ENCODE measurements around the gene HSPB7.
"Not testable (repeated sequence)": the region's sequence is repeated elsewhere in the genome, so short reads cannot be mapped to it uniquely, and the experiment has no call there.

HSPB7 gene

DNA sequence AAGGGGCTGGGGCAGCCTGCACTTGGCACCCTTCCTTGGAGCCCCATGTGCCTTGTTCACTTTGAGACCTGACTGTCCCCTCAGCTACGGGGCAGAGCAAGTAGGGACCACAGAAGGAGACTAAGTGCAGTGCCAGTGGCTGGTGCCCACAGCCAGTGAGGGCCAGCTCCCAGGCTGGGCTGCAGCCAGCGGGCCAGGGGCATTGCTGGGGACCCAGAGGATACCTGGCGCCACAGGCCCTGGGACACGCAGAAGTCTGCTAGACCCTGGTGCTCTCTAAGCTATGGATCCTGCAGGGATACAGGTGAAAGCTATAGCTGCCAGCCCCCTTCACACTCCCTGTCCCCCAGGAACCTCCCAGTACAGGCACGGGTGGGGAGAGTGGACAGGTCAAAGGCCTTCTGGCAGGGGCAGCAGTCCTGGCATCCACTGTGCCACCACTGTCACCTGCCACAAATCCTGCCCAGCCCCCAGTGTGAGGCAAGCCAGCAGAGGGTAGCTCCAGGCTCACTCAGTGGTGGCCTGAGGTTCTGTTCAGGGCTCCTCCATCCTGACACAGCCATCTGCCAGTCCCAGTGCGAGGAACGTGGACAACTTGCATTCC lies 5.3 kb upstream of the HSPB7 start:
- no peaks in the 10 kb centered on the region for H3K9me3 ChIP-seq (ENCODE audit: insufficient read depth, low read length)
- no peak for TF ChIP-seq EZH2phosphoT487 (conservative IDR thresholded peaks at IDR 0.05; ENCODE audit: low read length)
- TF ChIP-seq, protein P1, sequence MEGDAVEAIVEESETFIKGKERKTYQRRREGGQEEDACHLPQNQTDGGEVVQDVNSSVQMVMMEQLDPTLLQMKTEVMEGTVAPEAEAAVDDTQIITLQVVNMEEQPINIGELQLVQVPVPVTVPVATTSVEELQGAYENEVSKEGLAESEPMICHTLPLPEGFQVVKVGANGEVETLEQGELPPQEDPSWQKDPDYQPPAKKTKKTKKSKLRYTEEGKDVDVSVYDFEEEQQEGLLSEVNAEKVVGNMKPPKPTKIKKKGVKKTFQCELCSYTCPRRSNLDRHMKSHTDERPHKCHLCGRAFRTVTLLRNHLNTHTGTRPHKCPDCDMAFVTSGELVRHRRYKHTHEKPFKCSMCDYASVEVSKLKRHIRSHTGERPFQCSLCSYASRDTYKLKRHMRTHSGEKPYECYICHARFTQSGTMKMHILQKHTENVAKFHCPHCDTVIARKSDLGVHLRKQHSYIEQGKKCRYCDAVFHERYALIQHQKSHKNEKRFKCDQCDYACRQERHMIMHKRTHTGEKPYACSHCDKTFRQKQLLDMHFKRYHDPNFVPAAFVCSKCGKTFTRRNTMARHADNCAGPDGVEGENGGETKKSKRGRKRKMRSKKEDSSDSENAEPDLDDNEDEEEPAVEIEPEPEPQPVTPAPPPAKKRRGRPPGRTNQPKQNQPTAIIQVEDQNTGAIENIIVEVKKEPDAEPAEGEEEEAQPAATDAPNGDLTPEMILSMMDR (IDR thresholded peaks at IDR 0.05; ENCODE audit: insufficient read depth, low read length, poor library complexity, severe bottlenecking) = no peak
- no peak overlapping the region for H3K4me2 ChIP-seq (ENCODE audit: low read depth, low read length, poor library complexity, severe bottlenecking)
- H4K20me1 ChIP-seq (ENCODE audit: low read depth, low read length) = no peaks in the 10 kb centered on the region
- H3K27me3 ChIP-seq (ENCODE audit: low read length) = no peaks in the 10 kb centered on the region
- no peaks in the 10 kb centered on the region for H3K36me3 ChIP-seq (ENCODE audit: low read length)
- H3K9ac ChIP-seq (ENCODE audit: low read length) = no peak overlapping the region
- H3K79me2 ChIP-seq (ENCODE audit: insufficient read depth, low read length) = no peaks in the 10 kb centered on the region
- no peak overlapping the region for H3K4me3 ChIP-seq (ENCODE audit: insufficient read depth, low read length, poor library complexity, severe bottlenecking)
- H3F3A ChIP-seq (ENCODE audit: insufficient read depth) = no peaks in the 10 kb centered on the region
- H2AFZ ChIP-seq (ENCODE audit: low read depth, low read length, severe bottlenecking) = no peak overlapping the region
- no peak overlapping the region for H3K27ac ChIP-seq (ENCODE audit: low read depth, low read length)
- no peaks in the 10 kb centered on the region for H3K9me2 ChIP-seq (replicated peaks; ENCODE audit: insufficient read depth, low read length)

DNA sequence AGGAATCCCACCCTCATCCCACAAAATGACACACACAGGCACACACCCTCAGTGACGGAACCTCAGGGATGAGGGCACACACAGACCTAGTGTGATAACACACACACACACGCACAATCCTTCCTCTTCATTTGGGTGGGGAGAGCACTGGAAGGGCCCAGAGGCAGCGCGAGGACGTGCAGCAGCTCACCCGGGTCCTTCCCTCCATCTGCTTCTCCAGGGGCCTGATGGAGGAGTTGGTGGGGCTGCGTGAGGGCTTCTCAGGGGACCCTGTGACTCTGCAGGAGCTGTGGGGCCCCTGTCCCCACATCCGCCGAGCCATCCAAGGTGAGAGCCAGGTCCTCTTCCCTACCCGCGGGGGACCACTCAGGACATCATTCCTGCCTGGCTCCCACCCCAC lies 4.5 kb upstream of the HSPB7 start:
- no peaks in the 10 kb centered on the region for H3K9me2 ChIP-seq (replicated peaks; ENCODE audit: insufficient read depth, low read length)
- no peaks in the 10 kb centered on the region for H3K36me3 ChIP-seq (ENCODE audit: low read length)
- no peak overlapping the region for H3K4me2 ChIP-seq (ENCODE audit: low read depth, low read length, poor library complexity, severe bottlenecking)
- no peak overlapping the region for H3K4me3 ChIP-seq (ENCODE audit: insufficient read depth, low read length, poor library complexity, severe bottlenecking)
- no peak overlapping the region for H3K27ac ChIP-seq (ENCODE audit: low read depth, low read length)
- no peaks in the 10 kb centered on the region for H4K20me1 ChIP-seq (ENCODE audit: low read depth, low read length)
- H3F3A ChIP-seq (ENCODE audit: insufficient read depth) = no peaks in the 10 kb centered on the region
- no peaks in the 10 kb centered on the region for H3K9me3 ChIP-seq (ENCODE audit: insufficient read depth, low read length)
- no peaks in the 10 kb centered on the region for H3K27me3 ChIP-seq (ENCODE audit: low read length)
- H3K79me2 ChIP-seq (ENCODE audit: insufficient read depth, low read length) = no peaks in the 10 kb centered on the region
- no peak overlapping the region for H2AFZ ChIP-seq (ENCODE audit: low read depth, low read length, severe bottlenecking)
- TF ChIP-seq, protein P1 (IDR thresholded peaks at IDR 0.05; ENCODE audit: insufficient read depth, low read length, poor library complexity, severe bottlenecking) = no peak
- TF ChIP-seq EZH2phosphoT487 (conservative IDR thresholded peaks at IDR 0.05; ENCODE audit: low read length) = no peak
- no peak overlapping the region for H3K9ac ChIP-seq (ENCODE audit: low read length)

DNA sequence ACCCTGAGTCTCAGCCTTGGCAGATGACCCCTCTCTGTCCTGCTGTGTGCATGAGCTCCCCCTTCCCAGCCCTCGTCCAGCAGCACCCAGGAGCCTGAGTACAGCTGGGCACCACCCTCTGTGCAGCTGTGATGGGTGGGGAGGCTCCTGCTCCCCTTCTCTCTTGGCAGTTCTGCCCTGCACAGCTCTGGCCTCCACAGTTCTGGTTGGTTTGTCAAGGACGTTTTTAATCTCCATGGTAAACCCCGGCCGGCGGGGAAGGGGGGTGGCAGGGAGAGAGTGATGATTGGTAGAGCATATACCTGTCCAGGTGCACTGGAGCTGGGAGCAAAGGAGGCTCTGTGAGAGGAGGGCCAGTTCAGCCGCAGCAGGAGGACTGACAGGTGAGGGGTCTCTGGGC lies 3.8 kb upstream of the HSPB7 start, which contains the start of gene CLCNKA:
CLCNKA (plus strand) TSS at position 356 of the 400 bp plus-strand sequence. CDS start 584 bp downstream, outside the sequence.
- Histone ChIP-seq H3K4me2 (ENCODE audit: low read depth, low read length, poor library complexity, severe bottlenecking) (no peak within 1 kb of the TSS), H2AFZ (ENCODE audit: low read depth, low read length, severe bottlenecking) (no peak within 1 kb of the TSS), H3K4me3 (ENCODE audit: insufficient read depth, low read length, poor library complexity, severe bottlenecking) (no peak within 1 kb of the TSS), H3F3A (ENCODE audit: insufficient read depth) (no peaks in the 10 kb centered on the region), H3K27me3 (ENCODE audit: low read length) (no peaks in the 10 kb centered on the region), H3K79me2 (ENCODE audit: insufficient read depth, low read length) (no peaks in the 10 kb centered on the region), H4K20me1 (ENCODE audit: low read depth, low read length) (no peaks in the 10 kb centered on the region), H3K9me2 (replicated peaks; ENCODE audit: insufficient read depth, low read length) (no peaks in the 10 kb centered on the region), H3K36me3 (ENCODE audit: low read length) (no peaks in the 10 kb centered on the region), H3K9ac (ENCODE audit: low read length) (no peak within 1 kb of the TSS), H3K9me3 (ENCODE audit: insufficient read depth, low read length) (no peaks in the 10 kb centered on the region), H3K27ac (ENCODE audit: low read depth, low read length) (no peak within 1 kb of the TSS)
- TF ChIP-seq, protein P1 (IDR thresholded peaks at IDR 0.05; ENCODE audit: insufficient read depth, low read length, poor library complexity, severe bottlenecking) = no peak
- TF ChIP-seq EZH2phosphoT487 (conservative IDR thresholded peaks at IDR 0.05; ENCODE audit: low read length) = no peak

DNA sequence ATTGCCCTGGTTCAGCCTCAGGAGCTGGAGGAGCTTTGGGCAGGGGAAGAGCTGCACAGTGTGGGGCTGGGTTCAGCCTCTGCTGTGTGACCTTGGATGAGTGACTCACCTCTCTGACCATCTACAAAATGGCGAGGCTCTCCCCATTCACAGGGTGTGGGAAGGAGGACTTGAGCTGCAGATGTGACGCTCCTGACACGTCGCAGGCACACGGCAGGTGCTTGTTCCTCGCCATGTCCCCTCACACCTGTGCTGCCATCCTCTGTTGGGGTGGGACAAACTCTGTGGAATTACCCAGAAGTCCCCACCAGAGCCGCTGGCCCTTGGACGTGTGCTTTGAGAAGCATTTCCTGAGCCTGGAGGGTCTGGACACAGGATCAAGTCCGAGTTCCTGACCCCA lies 3.0 kb upstream of the HSPB7 start:
- not testable (repeated sequence) for H3F3A ChIP-seq (ENCODE audit: insufficient read depth); H3K9ac ChIP-seq (ENCODE audit: low read length); H3K27me3 ChIP-seq (ENCODE audit: low read length); H3K36me3 ChIP-seq (ENCODE audit: low read length); H3K79me2 ChIP-seq (ENCODE audit: insufficient read depth, low read length); H3K27ac ChIP-seq (ENCODE audit: low read depth, low read length); H4K20me1 ChIP-seq (ENCODE audit: low read depth, low read length); H3K9me2 ChIP-seq (replicated peaks; ENCODE audit: insufficient read depth, low read length); H2AFZ ChIP-seq (ENCODE audit: low read depth, low read length, severe bottlenecking); H3K9me3 ChIP-seq (ENCODE audit: insufficient read depth, low read length); H3K4me3 ChIP-seq (ENCODE audit: insufficient read depth, low read length, poor library complexity, severe bottlenecking); H3K4me2 ChIP-seq (ENCODE audit: low read depth, low read length, poor library complexity, severe bottlenecking)
